Measurements from ENCODE around the gene RPS29.
"Not testable (repeated sequence)": the region's sequence is repeated elsewhere in the genome, so short reads cannot be mapped to it uniquely, and the experiment has no call there.

The RPS29 gene

DNA sequence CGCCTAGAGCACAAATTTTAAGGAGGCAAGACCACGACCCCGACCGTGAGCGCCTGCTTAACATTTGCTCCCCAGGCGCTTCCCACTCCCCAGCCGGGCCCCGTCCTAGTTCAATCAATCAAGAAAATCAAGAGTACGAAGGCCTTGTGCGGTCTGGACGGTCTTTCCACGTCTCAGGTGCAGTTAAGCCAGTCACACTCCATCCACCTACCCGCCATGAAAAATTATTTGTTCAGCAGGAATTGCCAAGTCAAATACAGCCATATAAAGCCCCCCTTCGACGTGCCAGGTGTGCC lies 12.0 kb upstream of the RPS29 start:
- no peak for DNase-seq

DNA sequence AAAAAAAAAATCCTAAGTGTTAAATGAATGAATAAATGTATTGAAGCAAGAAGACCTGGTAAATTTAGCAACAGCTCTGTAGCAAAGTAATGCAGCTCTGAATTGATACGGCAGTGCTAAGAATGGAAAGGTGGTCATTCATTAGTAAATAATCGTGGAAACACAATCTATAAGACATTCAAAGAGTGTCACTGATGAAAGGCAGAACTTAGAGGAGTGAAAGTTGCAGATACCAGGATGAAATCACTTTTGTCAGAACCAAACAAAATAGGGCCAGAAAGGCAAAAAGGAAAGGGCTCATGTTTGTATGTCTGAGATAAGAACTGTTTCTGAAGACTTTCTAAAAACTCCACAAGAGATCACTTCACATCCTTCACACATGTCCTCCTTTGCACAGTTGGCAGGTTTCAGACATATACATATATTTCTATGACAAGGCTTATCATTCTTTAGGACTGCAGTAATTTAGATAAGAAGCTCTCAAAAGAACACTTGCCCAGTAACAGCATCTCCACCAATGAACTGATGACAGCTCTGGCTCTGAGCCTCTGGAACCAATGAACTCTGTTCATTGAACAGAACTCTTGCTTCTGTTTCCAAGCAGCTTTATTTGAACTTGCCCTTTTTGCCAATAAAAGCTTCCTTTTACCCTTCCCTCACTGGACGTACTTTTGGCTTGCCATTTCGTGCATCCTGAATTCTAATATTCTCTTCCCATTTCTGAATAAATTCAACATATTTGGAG lies 8.3 kb upstream of the RPS29 start:
- DNase-seq: no peak

DNA sequence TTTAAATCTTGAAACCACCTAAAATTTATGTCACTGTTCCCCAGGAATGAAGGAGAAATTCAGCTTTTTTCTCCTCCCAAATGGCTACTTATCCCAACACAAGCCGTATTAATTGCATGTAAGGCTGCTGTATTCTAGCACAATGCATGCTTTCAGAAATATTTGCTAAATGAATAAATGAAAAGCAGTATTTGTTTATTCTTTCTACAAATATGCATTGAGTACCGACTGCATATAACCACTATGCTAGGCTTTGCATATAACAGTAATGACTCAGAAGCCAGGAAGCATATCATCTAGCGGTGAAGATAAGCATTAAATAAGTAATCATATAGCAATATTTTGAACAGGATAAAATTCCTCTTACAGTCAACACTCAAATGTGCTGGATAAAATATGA lies 6.8 kb upstream of the RPS29 start:
- no peak for DNase-seq

DNA sequence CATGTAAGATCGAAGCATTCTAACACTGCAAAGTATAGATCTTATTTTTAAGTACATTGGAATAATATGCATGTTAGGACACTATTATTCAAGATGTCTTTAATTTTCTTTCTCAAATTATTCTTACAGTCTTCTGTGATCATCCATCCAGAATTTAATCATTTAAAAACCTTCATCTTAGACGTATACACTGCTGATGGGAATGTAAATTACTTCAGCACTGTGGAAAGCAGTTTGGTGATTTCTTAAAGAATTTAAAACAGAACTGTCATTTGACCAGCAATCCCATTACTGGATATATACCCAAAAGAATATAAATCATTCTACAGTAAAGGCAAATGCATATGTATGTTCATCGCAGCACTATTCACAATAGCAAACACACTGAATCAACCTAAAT lies 3.2 kb upstream of the RPS29 start:
- DNase-seq: no peak

DNA sequence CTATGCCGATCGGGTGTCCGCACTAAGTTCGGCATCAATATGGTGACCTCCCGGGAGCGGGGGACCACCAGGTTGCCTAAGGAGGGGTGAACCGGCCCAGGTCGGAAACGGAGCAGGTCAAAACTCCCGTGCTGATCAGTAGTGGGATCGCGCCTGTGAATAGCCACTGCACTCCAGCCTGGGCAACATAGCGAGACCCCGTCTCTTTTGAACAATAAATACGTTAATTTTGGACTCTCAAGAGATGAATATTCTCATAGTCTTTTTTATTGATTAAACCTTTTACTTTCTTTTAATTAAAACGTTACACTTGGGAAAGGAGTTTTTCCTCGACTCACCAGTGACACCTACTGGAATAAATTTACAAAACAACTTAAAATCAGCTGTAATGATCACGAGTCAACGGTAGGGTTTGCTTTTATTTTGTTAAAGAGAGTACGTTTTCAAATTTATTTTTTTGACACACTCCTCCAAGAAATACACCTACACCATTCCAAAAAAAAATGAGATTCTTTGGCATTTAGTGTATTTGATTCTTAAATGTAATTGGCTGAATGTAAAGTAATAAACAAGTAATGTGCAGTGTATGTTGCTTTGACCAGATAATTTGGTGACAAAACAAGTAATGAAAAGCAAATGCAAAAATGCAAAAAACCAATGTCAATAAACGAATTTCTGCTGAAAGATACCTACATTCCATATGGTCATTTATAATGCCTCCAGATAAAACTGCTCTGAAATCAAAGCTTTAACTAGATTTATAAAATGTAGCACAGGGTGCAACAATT lies 687 bp upstream of the RPS29 start:
- DNase-seq: no peak

DNA sequence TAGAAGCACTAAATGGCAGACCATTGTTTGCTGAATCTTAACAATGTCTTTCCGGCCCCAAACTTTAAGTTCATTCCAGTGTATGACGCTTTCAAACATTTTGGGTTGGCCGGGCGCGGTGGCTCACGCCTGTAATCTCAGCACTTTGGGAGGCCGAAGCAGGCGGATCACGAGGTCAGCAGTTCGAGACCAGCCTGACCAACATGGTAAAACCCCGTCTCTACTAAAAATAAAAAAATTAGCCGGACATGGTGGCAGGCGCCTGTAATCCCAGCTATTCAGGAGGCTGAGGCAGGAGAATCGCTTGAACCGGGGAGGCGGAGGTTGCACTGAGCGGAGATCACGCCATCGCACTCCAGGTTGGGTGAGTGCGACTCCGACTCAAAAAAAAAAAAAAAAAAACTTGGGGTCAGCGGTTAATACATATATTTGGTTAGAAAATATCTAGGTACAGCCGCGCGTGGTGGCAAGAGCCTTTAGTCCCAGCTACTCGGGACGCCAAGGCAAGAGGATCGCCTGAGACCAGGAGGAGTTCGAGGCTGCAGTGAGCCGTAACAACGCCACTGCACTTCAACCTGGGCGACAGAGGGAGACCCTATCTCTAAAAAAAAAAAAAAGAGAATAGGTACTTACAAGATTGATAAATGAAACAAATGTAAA lies 1.1 kb downstream of the RPS29 start:
- DNase-seq: not testable (repeated sequence)

DNA sequence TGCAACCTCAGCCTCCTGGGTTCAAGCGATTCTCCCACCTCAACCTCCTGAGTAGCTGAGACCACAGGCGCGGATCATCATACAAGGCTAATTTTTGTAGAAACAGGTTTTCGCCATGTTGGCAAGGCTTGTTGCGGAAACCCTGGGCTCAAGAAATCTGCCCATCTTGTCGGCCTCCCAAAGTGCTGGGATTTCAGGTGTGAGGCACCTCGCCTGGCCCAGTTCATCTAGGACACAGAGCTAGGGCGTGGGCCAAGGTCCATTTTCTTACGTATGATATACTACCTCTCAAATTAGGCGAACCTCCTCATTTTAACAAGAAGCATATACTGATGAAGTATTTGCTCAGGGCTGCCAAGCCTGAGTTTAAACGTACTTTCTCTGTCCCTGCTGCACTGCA lies 2.1 kb downstream of the RPS29 start:
- no peak for DNase-seq

DNA sequence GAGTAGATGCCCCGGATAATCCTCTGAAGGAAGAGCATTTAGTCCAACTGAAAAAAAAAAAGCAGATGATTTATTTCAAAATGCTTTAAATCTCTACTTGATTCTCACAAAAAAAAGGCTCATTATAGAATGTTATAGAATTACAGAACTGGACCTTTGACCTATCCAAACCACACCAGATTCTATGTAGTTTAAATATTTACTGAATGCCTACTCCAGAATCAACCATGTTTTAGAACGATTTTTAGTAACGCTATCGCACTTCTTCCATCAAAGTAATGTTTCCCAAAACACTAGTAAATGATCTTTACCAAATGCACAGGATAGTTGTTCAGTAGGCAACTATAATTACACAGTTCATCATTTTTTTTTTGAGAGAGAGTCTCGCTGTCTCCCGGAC lies 2.6 kb downstream of the RPS29 start:
- DNase-seq: no peak

DNA sequence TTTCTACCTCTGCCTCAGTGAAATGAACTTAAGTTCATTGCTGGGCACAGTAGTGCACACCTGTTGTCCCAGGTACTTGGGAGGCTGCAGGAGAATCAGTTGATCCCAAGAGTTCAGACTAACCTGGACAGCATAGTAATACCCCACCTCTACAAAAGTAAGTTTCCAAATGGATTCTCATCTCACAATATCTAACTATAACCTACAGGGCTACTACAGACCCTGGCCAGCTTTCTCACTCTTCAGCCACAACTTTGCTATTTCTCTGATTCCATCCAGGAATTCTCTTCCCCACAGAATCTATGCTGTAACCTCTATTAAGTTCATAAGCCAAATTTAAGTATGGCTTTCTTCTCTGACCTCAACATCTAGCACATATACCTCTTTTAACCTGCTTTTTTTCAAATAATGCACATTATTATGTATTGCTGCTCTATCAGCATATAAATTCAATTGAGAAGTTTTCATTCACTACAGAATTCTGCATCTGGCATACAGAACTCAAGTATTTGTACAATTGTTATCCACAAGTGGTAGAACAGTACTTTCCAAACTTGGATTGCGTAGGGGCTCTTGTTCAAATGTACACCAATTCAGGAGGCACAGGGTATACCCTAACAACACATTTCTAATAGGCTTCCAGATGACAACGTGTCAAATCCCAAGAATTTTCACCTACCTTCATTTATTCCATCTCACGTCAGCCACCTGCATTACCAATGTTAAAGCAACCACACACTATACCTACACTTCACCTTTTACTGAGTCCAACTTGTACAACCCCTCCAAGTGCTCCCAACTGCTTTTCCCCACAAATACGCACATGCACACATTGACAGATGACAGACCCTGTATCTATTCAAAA lies 3.8 kb downstream of the RPS29 start:
- DNase-seq: no peak

DNA sequence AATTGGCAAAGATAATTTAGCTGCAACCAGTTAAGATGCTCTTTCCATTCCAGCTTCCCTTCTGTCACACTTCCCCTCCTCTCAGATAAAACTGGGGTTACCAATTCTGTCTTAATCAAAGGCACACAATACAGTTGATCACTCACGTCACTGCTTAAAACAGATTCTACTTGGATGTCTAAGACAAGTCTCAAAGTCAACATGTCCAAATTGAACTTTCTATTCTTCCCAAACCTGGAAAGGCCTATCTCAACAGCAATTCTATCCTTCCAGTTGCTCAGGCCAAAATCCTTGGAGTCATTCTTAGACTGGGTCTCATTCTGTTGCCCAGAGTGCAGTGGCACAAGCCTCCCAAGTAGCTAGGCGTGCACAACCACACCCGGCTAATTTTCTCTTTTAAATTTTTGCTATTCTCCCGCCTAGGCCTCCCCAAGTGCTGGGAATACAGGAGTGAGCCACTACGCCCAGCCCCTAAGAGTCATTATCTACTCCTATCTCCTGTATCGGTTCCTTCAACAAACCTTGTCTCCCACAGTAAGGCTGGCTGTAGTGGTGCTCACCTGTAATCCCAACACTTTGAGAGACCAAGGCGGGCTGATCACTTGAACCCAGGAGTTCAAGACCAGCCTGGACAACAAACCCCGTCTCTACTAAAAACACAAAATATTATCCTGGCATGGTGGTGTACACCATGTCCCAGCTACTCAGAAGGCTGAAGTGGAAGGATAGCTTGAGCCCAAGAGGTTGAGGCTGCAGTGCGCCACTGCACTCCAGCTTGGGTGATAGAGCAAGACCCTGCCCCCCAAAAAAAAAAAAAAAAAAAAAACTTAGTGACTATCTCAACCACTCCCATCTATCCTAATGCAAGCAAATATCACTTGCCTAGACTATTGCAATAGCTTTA lies 4.7 kb downstream of the RPS29 start:
- no peak for DNase-seq

DNA sequence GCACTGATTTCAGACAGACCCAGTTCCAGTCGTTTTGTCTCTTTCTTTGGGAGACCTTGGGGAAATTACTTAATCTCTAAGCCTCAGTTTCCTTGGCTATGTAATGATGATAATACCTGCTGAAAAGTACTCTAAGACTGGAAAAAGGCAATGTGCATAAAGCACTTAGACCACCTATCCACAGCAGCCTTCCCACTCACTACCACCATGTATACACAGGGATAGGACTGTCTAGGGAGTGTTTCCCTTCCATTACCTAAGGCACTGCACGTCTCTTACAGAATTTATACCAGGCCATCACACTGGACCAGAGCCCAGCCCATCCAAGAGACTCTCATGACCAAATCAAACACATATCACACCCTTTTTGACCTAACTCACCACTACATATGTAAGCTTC lies 6.3 kb downstream of the RPS29 start:
- DNase-seq: no peak

DNA sequence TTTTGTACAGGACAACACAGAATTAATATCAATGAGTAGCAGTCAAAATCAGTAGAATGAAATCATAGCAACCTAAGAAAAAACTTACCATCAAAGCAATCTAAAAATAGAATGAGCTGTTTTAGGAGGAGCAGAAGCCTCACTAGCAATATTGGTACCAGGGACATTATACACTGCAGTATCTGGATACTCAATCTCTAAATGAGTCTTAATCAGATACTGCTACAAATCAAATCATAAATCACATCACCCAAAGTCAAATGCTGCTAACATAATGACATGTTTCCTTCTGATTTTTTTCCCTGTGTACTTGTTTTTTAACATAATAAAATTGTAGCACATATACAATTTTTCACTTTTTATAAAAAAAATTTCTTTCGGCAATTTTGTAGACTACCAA lies 8.0 kb downstream of the RPS29 start:
- no peak for DNase-seq

DNA sequence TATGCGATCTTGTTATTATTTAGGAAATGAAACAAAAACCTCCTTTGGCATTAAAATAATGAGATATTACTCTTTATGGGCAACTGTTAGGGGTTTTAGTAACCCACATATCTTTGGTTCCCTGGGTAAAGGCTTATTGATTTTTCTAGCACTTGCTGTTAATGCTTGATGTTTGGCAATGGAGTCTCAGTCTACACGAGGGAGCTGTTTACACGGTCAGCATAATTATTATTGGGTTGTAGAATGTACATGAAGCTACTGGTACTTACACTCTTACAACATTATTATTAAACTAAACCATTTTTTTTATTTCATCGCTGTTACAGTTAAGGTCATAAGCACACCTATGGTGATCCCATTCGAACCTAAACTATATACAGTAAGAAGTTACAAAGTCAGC lies 12.1 kb downstream of the RPS29 start:
- DNase-seq: no peak

DNA sequence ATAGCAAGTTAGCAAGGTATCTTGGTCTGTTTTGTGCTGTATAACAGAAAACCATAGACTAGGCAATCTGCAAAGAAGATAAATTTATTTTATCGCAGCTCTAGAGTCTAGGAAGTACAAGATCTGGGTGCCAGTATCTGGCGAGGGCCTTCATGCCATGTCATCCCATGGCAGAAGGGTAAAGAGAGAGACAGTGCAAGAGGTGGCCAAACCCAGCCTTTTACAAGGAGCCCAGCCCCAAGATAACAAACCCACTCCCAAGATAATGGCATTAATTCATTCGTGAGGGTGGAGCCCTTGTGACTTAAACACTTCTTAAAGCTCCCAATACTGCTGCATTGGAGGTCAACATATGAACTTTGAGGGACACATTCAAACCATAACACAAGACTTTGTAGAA lies 16.9 kb downstream of the RPS29 start:
- DNase-seq: no peak

DNA sequence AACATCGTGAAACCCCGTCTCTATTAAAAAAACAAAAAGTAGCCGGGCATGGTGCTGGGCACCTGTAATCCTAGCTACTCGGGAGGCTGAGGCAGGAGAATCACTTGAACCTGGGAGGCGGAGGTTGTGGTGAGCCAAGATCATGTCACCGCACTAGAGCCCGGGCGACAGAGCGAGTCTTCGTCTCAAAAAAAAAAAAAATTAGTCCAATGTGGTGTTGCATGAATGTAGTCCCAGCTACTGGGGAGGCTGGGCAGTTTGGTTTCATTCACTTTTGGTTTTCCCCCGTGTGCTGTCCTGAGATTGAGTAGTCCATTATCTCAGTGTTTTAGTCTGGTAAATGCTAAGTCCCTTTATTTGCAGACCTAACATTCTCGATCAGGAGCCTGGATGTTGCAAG lies 19.5 kb downstream of the RPS29 start:
- DNase-seq: no peak

DNA sequence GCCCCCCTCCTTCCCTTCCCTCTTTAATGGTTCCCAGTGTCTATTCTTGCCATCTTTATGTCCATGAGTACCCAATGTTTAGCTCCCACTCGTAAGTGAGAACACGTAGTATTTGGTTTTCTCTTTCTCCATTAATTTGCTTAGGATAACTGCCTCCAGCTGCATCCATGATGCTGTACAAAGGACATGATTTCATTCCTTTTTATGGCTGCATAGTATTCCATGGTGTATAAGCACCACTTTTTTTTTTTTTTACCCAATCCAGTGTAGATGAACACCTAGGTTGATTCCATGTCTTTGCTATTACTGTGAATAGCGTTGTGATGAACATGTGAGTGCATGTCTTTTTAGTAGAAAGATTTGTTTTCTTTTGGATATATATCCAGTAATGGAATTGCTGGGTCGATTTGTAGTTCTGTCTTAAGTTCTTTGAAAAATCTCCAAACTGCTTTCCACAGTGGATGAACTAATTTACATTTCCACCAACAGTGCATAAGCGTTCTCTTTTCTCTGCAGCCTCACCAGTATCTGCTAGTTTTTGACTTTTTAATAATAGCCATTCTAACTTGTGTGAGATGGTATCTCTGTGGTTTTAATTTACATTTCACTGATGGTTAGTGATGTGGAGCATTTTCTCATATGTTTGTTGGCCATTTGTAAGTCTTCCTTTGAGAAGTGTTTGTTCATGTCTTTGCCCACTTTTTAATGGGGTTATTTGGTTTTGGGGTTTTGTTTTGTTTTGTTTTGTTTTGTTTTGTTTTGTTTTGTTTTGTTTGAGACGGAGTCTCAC lies 26.0 kb downstream of the RPS29 start:
- DNase-seq: no peak

DNA sequence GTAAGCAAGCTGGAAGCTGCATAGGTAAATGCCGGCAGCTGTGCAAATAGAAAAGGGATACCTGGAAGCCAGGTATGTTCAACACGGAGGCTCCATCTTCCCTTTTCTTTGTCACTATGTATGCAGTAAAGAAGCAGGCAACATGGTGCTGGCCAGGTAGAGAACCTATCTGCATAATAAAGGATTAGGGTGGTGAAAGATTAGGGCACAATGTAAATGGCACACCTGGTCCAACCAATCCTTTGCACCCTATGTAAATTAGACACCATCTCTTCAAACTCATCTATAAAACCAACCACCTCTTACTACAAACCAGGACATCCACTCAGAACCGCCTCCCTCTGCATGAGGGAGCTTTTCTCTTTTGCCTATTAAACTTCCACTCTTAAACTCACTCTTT lies 32.3 kb downstream of the RPS29 start:
- DNase-seq: no peak

DNA sequence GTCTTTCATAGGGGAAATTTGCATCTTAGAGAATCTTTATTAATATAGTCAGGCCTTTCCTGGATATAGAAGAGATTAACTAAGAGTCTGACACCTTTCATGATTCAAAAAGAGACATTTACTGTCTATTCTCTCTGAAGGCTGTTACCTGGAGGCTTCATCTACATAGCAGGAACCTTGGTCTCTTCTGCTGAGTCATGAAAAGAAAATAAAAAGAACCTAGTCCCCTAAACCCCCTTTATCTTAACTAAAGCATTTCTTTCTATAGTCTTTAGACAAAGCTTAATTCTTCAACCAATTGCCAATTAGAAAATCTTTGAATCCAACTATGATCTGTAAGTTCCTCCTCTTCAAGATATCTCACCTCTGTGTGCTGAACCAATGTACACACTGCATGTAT lies 33.1 kb downstream of the RPS29 start:
- no peak for DNase-seq

DNA sequence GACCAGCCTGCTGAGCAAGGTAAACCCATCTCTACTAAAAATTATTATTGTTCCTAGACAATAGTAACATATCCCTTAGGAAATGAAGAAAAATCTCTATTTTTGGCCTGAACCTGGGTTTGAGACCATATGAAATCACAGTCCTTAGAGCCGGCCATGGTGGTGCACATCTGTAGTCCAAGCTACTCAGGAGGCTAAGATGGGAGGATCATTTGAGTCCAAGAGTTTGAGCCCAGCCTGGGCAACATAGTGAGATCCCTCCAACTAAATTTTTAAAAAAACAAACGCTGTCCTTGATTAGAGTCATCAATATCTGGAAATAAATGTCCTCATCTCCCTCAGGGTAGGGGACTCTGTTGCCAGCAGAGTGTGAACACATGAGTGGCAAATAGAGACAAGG lies 34.6 kb downstream of the RPS29 start:
- DNase-seq: no peak

DNA sequence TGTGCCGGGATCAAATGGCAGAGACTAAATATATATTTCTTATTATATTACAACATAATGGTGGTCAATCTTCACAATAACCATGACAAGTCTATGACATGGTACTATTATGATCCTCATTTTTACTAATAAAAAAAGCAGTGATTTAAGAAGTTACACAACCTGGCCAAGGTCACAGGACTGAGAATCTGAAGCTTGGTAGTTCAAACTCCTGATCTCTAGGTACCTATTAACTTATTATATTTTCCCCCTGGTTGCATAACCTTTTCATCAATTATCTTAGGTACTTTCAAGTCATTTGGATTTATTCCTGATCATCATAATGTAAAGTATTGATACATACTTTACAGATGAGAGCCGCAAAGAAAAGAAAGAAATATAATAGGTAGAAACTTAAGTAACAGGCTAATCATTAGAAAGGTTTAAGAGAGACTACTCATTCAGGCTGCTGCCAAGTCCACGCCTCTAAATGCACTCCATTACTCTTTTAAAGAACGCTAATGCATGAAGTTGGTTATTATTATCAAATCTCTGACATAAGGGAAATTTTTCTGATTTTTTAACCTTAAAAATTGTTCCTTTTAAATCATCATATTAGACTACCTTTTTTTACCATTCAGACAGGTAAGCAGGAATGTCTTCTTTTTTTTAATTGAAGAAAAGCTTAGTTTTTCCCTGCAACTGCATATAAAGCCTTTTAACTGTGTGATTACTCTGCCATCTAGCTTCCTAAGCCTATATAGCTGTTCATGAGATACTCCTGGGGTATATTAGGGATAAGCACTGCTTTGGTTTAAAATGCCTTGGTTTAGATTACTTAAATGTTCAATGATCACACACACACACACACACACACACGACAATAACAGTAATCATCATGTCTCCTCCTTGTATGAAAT lies 35.6 kb downstream of the RPS29 start:
- no peak for DNase-seq

Measured in activated gamma-delta T cell (primary cell).